Measurements from ENCODE around the gene DIS3L. TPM values are rescaled to one million over a fixed set of nuclear protein-coding genes. Genes with fewer than 3 reads are reported as not detected.

DIS3L gene
- total and polyA plus RNA-seq, 2 of the 13 experiments (the other 11 are each of a cell fraction or from before 2014, with no cell fraction given), result 21.0 to 50.5 TPM

- TF ChIP-seq, protein P1, sequence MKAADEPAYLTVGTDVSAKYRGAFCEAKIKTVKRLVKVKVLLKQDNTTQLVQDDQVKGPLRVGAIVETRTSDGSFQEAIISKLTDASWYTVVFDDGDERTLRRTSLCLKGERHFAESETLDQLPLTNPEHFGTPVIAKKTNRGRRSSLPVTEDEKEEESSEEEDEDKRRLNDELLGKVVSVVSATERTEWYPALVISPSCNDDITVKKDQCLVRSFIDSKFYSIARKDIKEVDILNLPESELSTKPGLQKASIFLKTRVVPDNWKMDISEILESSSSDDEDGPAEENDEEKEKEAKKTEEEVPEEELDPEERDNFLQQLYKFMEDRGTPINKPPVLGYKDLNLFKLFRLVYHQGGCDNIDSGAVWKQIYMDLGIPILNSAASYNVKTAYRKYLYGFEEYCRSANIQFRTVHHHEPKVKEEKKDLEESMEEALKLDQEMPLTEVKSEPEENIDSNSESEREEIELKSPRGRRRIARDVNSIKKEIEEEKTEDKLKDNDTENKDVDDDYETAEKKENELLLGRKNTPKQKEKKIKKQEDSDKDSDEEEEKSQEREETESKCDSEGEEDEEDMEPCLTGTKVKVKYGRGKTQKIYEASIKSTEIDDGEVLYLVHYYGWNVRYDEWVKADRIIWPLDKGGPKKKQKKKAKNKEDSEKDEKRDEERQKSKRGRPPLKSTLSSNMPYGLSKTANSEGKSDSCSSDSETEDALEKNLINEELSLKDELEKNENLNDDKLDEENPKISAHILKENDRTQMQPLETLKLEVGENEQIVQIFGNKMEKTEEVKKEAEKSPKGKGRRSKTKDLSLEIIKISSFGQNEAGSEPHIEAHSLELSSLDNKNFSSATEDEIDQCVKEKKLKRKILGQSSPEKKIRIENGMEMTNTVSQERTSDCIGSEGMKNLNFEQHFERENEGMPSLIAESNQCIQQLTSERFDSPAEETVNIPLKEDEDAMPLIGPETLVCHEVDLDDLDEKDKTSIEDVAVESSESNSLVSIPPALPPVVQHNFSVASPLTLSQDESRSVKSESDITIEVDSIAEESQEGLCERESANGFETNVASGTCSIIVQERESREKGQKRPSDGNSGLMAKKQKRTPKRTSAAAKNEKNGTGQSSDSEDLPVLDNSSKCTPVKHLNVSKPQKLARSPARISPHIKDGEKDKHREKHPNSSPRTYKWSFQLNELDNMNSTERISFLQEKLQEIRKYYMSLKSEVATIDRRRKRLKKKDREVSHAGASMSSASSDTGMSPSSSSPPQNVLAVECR (CRISPR knock-in tag; IDR thresholded peaks at IDR 0.05; ENCODE audit: borderline replicate concordance), result peak; percentile 31; the same call in 1 of the 2 replicates
- no peak for TF ChIP-seq RXRB (CRISPR knock-in tag; IDR thresholded peaks at IDR 0.05; ENCODE audit: borderline replicate concordance)
- TF ChIP-seq KMT2A (CRISPR knock-in tag; IDR thresholded peaks at IDR 0.05), result peak; percentile 64
- no peak for TF ChIP-seq MLLT10 (CRISPR knock-in tag; IDR thresholded peaks at IDR 0.05)
- TF ChIP-seq E2F1 (CRISPR knock-in tag; IDR thresholded peaks at IDR 0.05), result no peak
- no peak for TF ChIP-seq JUNB (CRISPR knock-in tag; IDR thresholded peaks at IDR 0.05; ENCODE audit: borderline replicate concordance)
- TF ChIP-seq, protein P2, sequence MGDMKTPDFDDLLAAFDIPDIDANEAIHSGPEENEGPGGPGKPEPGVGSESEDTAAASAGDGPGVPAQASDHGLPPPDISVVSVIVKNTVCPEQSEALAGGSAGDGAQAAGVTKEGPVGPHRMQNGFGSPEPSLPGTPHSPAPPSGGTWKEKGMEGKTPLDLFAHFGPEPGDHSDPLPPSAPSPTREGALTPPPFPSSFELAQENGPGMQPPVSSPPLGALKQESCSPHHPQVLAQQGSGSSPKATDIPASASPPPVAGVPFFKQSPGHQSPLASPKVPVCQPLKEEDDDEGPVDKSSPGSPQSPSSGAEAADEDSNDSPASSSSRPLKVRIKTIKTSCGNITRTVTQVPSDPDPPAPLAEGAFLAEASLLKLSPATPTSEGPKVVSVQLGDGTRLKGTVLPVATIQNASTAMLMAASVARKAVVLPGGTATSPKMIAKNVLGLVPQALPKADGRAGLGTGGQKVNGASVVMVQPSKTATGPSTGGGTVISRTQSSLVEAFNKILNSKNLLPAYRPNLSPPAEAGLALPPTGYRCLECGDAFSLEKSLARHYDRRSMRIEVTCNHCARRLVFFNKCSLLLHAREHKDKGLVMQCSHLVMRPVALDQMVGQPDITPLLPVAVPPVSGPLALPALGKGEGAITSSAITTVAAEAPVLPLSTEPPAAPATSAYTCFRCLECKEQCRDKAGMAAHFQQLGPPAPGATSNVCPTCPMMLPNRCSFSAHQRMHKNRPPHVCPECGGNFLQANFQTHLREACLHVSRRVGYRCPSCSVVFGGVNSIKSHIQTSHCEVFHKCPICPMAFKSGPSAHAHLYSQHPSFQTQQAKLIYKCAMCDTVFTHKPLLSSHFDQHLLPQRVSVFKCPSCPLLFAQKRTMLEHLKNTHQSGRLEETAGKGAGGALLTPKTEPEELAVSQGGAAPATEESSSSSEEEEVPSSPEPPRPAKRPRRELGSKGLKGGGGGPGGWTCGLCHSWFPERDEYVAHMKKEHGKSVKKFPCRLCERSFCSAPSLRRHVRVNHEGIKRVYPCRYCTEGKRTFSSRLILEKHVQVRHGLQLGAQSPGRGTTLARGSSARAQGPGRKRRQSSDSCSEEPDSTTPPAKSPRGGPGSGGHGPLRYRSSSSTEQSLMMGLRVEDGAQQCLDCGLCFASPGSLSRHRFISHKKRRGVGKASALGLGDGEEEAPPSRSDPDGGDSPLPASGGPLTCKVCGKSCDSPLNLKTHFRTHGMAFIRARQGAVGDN (CRISPR knock-in tag; IDR thresholded peaks at IDR 0.05), result peak; percentile 82
- no peak for TF ChIP-seq ZNF562 (CRISPR knock-in tag; IDR thresholded peaks at IDR 0.05; ENCODE audit: borderline replicate concordance)
- TF ChIP-seq RBM22 (optimal IDR thresholded peaks at IDR 0.05; ENCODE audit: low read length), result no peak
- TF ChIP-seq, protein P3, sequence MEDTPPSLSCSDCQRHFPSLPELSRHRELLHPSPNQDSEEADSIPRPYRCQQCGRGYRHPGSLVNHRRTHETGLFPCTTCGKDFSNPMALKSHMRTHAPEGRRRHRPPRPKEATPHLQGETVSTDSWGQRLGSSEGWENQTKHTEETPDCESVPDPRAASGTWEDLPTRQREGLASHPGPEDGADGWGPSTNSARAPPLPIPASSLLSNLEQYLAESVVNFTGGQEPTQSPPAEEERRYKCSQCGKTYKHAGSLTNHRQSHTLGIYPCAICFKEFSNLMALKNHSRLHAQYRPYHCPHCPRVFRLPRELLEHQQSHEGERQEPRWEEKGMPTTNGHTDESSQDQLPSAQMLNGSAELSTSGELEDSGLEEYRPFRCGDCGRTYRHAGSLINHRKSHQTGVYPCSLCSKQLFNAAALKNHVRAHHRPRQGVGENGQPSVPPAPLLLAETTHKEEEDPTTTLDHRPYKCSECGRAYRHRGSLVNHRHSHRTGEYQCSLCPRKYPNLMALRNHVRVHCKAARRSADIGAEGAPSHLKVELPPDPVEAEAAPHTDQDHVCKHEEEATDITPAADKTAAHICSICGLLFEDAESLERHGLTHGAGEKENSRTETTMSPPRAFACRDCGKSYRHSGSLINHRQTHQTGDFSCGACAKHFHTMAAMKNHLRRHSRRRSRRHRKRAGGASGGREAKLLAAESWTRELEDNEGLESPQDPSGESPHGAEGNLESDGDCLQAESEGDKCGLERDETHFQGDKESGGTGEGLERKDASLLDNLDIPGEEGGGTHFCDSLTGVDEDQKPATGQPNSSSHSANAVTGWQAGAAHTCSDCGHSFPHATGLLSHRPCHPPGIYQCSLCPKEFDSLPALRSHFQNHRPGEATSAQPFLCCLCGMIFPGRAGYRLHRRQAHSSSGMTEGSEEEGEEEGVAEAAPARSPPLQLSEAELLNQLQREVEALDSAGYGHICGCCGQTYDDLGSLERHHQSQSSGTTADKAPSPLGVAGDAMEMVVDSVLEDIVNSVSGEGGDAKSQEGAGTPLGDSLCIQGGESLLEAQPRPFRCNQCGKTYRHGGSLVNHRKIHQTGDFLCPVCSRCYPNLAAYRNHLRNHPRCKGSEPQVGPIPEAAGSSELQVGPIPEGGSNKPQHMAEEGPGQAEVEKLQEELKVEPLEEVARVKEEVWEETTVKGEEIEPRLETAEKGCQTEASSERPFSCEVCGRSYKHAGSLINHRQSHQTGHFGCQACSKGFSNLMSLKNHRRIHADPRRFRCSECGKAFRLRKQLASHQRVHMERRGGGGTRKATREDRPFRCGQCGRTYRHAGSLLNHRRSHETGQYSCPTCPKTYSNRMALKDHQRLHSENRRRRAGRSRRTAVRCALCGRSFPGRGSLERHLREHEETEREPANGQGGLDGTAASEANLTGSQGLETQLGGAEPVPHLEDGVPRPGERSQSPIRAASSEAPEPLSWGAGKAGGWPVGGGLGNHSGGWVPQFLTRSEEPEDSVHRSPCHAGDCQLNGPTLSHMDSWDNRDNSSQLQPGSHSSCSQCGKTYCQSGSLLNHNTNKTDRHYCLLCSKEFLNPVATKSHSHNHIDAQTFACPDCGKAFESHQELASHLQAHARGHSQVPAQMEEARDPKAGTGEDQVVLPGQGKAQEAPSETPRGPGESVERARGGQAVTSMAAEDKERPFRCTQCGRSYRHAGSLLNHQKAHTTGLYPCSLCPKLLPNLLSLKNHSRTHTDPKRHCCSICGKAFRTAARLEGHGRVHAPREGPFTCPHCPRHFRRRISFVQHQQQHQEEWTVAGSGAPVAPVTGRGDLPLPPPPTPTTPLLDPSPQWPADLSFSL (CRISPR knock-in tag; IDR thresholded peaks at IDR 0.05), result no peak
- TF ChIP-seq ZNF326 (CRISPR knock-in tag; IDR thresholded peaks at IDR 0.05; ENCODE audit: borderline replicate concordance), result no peak
Measured at GRCh38 chr15:66293419-66294156, at the start of gene DIS3L (continued).

Measured in HepG2 (cell line).